Measurements from ENCODE around the gene AACS.

GRCh38 chr12:125135906-125136305, 70.7 kb downstream of the AACS start:
- TF ChIP-seq, protein P1, sequence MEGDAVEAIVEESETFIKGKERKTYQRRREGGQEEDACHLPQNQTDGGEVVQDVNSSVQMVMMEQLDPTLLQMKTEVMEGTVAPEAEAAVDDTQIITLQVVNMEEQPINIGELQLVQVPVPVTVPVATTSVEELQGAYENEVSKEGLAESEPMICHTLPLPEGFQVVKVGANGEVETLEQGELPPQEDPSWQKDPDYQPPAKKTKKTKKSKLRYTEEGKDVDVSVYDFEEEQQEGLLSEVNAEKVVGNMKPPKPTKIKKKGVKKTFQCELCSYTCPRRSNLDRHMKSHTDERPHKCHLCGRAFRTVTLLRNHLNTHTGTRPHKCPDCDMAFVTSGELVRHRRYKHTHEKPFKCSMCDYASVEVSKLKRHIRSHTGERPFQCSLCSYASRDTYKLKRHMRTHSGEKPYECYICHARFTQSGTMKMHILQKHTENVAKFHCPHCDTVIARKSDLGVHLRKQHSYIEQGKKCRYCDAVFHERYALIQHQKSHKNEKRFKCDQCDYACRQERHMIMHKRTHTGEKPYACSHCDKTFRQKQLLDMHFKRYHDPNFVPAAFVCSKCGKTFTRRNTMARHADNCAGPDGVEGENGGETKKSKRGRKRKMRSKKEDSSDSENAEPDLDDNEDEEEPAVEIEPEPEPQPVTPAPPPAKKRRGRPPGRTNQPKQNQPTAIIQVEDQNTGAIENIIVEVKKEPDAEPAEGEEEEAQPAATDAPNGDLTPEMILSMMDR (IDR thresholded peaks at IDR 0.05) = no peak
- TF ChIP-seq POLR2A (IDR thresholded peaks at IDR 0.05) = no peak

Measured in tibial nerve (tissue), 3 donors.